Measurements from ENCODE around the gene SAMD10. TPM values are rescaled to one million over a fixed set of nuclear protein-coding genes. Genes with fewer than 3 reads are reported as not detected.
A peak's percentile ranks its signal among the peaks of the same experiment; 100 is the strongest.
"Not testable (repeated sequence)": the region's sequence is repeated elsewhere in the genome, so short reads cannot be mapped to it uniquely, and the experiment has no call there.

The SAMD10 gene
- total and polyA plus RNA-seq, 2 experiments from 2014 or later = 20.3 to 36.5 TPM

DNA sequence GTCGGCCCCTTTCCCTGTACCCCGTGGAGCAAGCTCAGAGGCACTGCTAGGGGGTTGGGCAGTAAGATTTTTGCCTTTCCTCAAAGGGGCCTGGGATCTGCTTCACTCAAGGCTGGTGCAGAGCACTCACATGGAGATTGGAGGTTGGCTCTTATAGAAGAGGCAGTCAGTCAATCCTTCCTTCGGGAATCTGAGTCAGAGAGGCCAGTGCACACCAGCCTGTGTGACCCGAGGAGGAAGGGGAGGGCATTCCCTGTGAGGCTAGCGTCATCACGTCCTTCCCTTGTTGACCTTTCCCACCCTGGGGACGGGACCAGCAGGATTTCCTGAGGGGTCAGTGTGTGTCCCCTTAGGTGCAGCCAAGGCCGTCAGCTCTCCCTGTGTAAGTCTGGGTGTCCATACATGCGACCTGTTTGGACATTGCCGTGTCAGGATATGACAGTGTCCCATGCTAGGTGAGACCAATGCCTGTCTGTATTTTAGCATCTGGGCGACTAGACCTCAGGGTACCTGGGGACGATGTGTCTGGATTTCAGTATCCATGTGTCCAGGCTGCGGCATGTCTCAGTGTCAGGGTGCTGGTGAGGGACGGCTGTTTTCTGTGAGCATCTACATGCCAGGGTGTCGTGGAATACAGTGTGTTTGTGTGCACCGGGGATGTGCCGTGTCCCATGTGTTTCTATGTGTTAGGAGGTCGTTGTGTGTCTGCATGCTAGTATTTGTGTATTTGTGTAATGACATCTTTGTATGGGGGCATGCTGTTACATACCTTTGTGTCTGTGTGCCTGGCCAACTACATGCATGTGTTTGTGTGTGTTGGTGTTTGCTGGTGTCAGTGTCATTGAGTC lies 6.9 kb downstream of the SAMD10 start:
- H3K9me3 ChIP-seq (ENCODE audit: low read depth) = no peaks in the 10 kb centered on the region
- DNase-seq (ENCODE audit: low read depth in 1 of 2, low spot score in 1 of 2) = no peak
- TF ChIP-seq, protein P1, sequence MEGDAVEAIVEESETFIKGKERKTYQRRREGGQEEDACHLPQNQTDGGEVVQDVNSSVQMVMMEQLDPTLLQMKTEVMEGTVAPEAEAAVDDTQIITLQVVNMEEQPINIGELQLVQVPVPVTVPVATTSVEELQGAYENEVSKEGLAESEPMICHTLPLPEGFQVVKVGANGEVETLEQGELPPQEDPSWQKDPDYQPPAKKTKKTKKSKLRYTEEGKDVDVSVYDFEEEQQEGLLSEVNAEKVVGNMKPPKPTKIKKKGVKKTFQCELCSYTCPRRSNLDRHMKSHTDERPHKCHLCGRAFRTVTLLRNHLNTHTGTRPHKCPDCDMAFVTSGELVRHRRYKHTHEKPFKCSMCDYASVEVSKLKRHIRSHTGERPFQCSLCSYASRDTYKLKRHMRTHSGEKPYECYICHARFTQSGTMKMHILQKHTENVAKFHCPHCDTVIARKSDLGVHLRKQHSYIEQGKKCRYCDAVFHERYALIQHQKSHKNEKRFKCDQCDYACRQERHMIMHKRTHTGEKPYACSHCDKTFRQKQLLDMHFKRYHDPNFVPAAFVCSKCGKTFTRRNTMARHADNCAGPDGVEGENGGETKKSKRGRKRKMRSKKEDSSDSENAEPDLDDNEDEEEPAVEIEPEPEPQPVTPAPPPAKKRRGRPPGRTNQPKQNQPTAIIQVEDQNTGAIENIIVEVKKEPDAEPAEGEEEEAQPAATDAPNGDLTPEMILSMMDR (IDR thresholded peaks at IDR 0.05; ENCODE audit: low read depth, low read length) = no peak

DNA sequence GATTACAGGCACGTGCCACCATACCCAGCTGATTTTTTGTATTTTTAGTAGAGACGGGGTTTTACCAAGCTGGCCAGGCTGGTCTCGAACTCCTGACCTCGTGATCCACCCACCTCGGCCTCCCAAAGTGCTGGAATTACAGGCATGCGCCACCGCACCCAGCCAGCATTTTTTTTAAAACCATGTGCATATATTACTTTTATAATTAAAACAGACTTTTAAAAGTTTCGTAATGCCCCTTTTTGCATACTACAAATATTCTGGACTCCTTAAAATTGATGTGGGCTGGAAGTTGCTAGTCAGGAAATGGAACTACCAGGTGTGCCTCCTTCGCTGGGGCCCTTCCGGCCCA lies 7.5 kb downstream of the SAMD10 start:
- not testable (repeated sequence) for H3K27me3 ChIP-seq; H3K4me1 ChIP-seq (ENCODE audit: low read depth); H3K4me3 ChIP-seq; DNase-seq (ENCODE audit: low read depth in 1 of 2, low spot score in 1 of 2); H3K9me3 ChIP-seq (ENCODE audit: low read depth); H3K36me3 ChIP-seq; H3K27ac ChIP-seq

More for the DNA sequence above, 6.9 kb downstream of the SAMD10 start:
- Histone ChIP-seq H3K36me3 (no peaks in the 10 kb centered on the region), H3K4me3 (no peak overlapping the region), H3K27ac (no peak overlapping the region), H3K4me1 (ENCODE audit: low read depth) (peaks cover 6% of the 10 kb centered on the region), H3K27me3 (no peaks in the 10 kb centered on the region)

DNA sequence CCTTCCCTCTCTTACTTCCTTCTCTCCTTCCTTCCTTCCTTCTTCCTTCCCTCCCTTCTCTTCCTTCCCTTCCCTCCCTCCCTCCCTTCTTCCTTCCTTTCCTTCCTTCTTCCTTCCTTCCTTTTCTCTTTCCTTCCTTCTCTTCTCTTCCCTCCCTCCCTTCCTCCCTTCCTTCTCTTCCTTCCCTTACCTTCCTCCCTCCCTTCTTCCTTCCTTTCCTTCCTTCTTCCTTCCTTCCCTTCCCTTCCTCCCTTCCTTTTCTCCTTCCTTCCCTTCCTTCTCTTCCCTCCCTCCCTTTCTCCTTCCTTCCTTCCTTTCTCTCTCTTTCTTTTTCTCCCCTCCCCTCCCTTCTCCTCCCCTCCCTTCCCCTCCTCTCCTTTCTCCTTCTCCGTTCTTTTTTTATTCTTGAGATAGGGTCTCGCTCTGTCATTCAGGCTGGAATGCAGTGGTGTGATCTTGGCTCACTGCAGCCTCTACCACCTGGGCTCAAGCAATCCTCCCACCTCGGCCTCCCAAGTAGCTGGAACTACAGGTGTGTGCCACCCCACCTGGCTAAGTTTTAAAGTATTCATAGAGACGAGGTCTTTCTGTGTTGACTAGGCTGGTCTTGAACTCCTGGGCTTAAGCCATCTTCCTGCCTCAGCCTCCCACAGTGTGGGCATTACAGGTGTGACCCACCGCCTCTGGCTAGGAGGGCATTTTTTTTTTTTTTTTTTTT lies 8.6 kb downstream of the SAMD10 start:
- H3K4me3 ChIP-seq = no peak overlapping the region
- no peak overlapping the region for H3K27ac ChIP-seq
- no peak for DNase-seq (ENCODE audit: low read depth in 1 of 2, low spot score in 1 of 2)
- H3K4me1 ChIP-seq (ENCODE audit: low read depth) = peaks cover 6% of the 10 kb centered on the region
- no peaks in the 10 kb centered on the region for H3K27me3 ChIP-seq
- TF ChIP-seq, protein P1 (IDR thresholded peaks at IDR 0.05; ENCODE audit: low read depth, low read length) = no peak
- H3K9me3 ChIP-seq (ENCODE audit: low read depth) = no peaks in the 10 kb centered on the region
- peaks cover 4% of the 10 kb centered on the region for H3K36me3 ChIP-seq

DNA sequence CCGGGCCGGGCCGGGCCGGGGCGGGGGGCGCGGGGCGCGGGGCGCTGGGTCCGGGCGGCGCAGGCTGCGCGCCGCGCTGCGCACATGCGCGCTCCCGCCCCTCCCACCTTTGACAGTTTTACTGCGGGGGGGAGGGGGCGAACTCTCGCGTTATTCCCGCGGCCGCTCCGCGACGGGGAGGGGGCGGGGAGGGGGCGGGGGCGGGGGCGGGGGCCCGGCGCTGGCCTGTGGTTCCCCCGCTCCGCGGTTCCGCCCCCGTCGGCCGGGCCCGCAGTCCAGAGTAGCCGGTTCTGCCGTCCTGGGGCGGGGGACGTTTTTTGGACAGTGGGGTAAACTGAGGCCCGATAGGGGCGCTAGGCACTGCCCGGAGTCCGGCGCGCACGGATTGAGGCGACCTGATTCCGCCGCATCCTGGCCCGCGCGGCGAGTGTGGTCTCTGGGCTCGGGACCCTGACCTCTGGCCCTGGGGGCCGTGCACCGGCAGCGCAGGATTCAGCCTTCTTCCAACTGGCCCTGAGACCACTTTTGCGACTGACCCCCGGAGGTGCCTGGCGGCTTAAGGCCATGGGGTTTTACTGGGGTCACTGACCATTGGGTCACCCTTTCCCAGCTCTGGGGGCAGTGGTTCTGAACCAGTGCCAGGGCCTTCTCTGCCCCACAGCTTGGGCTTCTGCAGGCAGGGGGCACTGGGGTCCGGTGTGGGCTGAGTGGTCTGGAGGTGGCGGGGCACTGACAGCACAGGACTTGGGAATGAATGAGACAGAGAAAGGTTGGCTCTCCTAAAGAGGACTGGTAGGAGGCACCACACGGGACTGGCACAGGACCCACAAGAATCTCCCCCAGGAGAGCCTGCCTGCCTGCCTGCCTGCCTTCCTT lies 9.4 kb downstream of the SAMD10 start, which contains the start of gene ZNF512B:
Gene ZNF512B, minus strand, starts transcription at position 93 of the 876 bp plus-strand sequence. CDS start 1,980 bp downstream, outside the sequence.
- peak within 1 kb of the TSS; percentile 75 for H3K27ac ChIP-seq
- H3K36me3 ChIP-seq = peaks cover 4% of the 10 kb centered on the region
- no peaks in the 10 kb centered on the region for H3K9me3 ChIP-seq (ENCODE audit: low read depth)
- H3K4me1 ChIP-seq (ENCODE audit: low read depth) = peaks cover 6% of the 10 kb centered on the region
- H3K4me3 ChIP-seq = peak within 1 kb of the TSS; percentile 84
- DNase-seq (ENCODE audit: low read depth in 1 of 2, low spot score in 1 of 2) = peak; percentile 70 to 83
- H3K27me3 ChIP-seq = no peaks in the 10 kb centered on the region
- TF ChIP-seq, protein P1 (IDR thresholded peaks at IDR 0.05; ENCODE audit: low read depth, low read length) = no peak

DNA sequence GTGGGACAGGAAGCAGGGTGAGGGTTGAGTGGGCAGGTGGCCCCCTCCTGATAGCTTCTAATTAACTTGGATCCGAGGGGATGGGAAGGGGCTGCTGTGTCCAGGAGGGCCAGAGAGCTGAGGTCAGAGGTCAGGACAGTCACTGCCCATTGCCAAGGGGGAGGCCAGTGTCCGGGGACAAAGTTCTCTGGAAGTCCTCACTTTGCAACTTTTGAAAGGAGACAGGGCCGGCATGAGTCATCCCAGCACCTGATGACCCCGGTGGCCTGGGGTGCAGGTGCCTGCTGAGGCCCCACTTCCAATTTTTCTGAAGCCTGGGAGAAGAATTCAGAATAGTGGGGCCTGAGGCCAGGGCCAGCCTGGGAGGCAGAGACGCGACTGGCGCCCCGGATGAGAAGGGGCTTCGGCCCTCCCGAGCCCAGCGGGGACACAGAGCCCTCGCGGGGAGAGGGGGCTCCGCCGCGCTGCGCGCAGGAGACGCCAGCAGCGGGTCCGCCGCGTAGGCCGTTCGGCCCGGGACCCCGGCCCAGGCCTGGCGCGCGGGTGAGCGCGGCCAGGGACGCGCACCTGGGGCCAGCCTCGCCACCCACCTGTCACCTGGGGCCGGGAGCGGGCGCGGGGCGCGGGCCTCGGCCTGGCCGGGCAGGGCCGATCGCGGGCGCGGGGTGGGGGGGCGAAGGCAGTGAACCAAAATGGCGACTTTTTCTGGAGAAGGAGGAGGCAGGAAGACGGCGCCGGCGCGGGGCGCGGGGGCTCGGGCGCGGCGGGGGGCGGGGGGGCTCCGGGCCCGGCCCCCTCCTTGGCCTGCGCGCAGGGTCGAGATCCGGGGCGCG lies 10.3 kb downstream of the SAMD10 start:
- peak in 1 of 2 donors; percentile 49 for DNase-seq (ENCODE audit: low read depth in 1 of 2, low spot score in 1 of 2)
- peaks cover 6% of the 10 kb centered on the region for H3K36me3 ChIP-seq
- peaks cover 6% of the 10 kb centered on the region for H3K4me1 ChIP-seq (ENCODE audit: low read depth)
- H3K9me3 ChIP-seq (ENCODE audit: low read depth) = no peaks in the 10 kb centered on the region
- peak overlapping the region; percentile 75 for H3K27ac ChIP-seq
- H3K4me3 ChIP-seq = peak overlapping the region; percentile 56
- H3K27me3 ChIP-seq = no peaks in the 10 kb centered on the region
- TF ChIP-seq, protein P1 (IDR thresholded peaks at IDR 0.05; ENCODE audit: low read depth, low read length) = no peak

All from cardiac muscle cell (in vitro differentiated cells and primary cell).